ENCODE measurements around the gene ZNF512. TPM values are rescaled to one million over a fixed set of nuclear protein-coding genes. Genes with fewer than 3 reads are reported as not detected.

Gene ZNF512
- total and polyA plus RNA-seq, 9 of the 15 experiments (the other 6 are each of a cell fraction or from before 2014, with no cell fraction given) = 24.7 to 101 (median 65.9) TPM

DNA sequence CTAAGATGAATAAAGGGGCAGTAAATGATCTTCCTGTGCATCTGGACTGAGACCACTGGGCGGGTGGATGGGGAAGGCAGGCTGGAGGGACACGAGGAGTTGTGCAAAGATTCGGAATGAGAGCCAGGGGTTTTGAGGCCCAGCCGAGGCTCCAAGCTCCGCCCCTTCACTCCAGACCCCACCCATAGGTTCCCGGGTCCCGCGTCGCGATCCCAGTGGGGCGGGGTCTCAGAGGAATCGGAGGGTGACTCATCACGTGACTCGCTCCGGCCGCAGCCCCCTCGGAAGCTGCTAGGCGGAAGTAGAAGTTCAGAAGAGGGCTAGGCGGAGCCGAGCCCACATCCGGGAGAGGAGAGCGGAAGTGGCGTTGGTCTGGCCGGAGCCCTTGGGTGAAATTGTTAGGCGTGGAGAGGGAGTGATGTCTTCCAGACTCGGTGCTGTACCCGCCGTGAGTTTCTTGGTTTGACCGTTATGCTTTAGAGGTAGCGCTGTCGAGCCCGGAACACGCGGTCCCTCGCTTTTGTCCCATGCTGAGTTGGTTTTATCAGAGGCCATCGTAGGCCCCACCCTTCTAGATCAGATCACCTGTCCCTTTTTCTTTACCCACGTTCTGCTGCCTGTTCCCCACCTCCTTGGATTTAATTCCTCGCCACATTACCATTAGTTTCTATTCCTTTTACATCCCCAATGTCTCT is at the start of gene ZNF512 (continued):
- TF ChIP-seq, protein P1, sequence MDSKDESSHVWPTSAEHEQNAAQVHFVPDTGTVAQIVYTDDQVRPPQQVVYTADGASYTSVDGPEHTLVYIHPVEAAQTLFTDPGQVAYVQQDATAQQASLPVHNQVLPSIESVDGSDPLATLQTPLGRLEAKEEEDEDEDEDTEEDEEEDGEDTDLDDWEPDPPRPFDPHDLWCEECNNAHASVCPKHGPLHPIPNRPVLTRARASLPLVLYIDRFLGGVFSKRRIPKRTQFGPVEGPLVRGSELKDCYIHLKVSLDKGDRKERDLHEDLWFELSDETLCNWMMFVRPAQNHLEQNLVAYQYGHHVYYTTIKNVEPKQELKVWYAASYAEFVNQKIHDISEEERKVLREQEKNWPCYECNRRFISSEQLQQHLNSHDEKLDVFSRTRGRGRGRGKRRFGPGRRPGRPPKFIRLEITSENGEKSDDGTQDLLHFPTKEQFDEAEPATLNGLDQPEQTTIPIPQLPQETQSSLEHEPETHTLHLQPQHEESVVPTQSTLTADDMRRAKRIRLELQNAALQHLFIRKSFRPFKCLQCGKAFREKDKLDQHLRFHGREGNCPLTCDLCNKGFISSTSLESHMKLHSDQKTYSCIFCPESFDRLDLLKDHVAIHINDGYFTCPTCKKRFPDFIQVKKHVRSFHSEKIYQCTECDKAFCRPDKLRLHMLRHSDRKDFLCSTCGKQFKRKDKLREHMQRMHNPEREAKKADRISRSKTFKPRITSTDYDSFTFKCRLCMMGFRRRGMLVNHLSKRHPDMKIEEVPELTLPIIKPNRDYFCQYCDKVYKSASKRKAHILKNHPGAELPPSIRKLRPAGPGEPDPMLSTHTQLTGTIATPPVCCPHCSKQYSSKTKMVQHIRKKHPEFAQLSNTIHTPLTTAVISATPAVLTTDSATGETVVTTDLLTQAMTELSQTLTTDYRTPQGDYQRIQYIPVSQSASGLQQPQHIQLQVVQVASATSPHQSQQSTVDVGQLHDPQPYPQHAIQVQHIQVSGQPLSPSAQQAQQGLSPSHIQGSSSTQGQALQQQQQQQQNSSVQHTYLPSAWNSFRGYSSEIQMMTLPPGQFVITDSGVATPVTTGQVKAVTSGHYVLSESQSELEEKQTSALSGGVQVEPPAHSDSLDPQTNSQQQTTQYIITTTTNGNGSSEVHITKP (IDR thresholded peaks at IDR 0.05; ENCODE audit: partially characterized antibody) = no peak
- TF ChIP-seq CCAR2 (IDR thresholded peaks at IDR 0.05; ENCODE audit: low read depth, low read length) = no peak
- TF ChIP-seq ZKSCAN1 (IDR thresholded peaks at IDR 0.05; ENCODE audit: low read depth, low read length) = no peak
- TF ChIP-seq SIX5 (IDR thresholded peaks at IDR 0.05; ENCODE audit: borderline replicate concordance in 1 of 2, insufficient read depth in 1 of 2, low read depth in 1 of 2, low read length in 2 of 2) = no peak
- peak; percentile 84 for TF ChIP-seq SP1 (CRISPR knock-in tag; IDR thresholded peaks at IDR 0.05)
- TF ChIP-seq, protein P2, sequence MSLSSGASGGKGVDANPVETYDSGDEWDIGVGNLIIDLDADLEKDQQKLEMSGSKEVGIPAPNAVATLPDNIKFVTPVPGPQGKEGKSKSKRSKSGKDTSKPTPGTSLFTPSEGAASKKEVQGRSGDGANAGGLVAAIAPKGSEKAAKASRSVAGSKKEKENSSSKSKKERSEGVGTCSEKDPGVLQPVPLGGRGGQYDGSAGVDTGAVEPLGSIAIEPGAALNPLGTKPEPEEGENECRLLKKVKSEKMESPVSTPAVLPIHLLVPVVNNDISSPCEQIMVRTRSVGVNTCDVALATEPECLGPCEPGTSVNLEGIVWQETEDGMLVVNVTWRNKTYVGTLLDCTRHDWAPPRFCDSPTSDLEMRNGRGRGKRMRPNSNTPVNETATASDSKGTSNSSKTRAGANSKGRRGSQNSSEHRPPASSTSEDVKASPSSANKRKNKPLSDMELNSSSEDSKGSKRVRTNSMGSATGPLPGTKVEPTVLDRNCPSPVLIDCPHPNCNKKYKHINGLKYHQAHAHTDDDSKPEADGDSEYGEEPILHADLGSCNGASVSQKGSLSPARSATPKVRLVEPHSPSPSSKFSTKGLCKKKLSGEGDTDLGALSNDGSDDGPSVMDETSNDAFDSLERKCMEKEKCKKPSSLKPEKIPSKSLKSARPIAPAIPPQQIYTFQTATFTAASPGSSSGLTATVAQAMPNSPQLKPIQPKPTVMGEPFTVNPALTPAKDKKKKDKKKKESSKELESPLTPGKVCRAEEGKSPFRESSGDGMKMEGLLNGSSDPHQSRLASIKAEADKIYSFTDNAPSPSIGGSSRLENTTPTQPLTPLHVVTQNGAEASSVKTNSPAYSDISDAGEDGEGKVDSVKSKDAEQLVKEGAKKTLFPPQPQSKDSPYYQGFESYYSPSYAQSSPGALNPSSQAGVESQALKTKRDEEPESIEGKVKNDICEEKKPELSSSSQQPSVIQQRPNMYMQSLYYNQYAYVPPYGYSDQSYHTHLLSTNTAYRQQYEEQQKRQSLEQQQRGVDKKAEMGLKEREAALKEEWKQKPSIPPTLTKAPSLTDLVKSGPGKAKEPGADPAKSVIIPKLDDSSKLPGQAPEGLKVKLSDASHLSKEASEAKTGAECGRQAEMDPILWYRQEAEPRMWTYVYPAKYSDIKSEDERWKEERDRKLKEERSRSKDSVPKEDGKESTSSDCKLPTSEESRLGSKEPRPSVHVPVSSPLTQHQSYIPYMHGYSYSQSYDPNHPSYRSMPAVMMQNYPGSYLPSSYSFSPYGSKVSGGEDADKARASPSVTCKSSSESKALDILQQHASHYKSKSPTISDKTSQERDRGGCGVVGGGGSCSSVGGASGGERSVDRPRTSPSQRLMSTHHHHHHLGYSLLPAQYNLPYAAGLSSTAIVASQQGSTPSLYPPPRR (CRISPR knock-in tag; IDR thresholded peaks at IDR 0.05; ENCODE audit: borderline replicate concordance) = peak; percentile 58; the same call in 1 of the 2 replicates
- TF ChIP-seq THRB (CRISPR knock-in tag; conservative IDR thresholded peaks at IDR 0.05) = 0 out of 2 replicates have a peak, but pooled peaks have one; percentile 52
- TF ChIP-seq ESRRA (IDR thresholded peaks at IDR 0.05; ENCODE audit: borderline replicate concordance, low read depth) = peak; percentile 63
- 0 out of 2 replicates have a peak, but pooled peaks have one; percentile 6 for TF ChIP-seq NR4A1 (CRISPR knock-in tag; IDR thresholded peaks at IDR 0.05)
- 0 out of 2 replicates have a peak, but pooled peaks have one; percentile 24 for TF ChIP-seq NR4A1 (tag; IDR thresholded peaks at IDR 0.05)
- 0 out of 2 replicates have a peak, but pooled peaks have one; percentile 5 for TF ChIP-seq NFIC (IDR thresholded peaks at IDR 0.05)
- TF ChIP-seq RB1 (IDR thresholded peaks at IDR 0.05; ENCODE audit: low read depth) = peak; percentile 15; the same call in 1 of the 2 replicates
- TF ChIP-seq STAT5B (CRISPR knock-in tag; IDR thresholded peaks at IDR 0.05) = no peak
- TF ChIP-seq SMAD1 (IDR thresholded peaks at IDR 0.05; ENCODE audit: low read depth, low read length, partially characterized antibody) = no peak
- TF ChIP-seq CBX8 (IDR thresholded peaks at IDR 0.05; ENCODE audit: borderline replicate concordance, extremely low read depth, low read depth, low read length, poor library complexity, severe bottlenecking) = no peak
- TF ChIP-seq MTA1 (IDR thresholded peaks at IDR 0.05; ENCODE audit: borderline replicate concordance) = peak; percentile 46; the same call in 1 of the 2 replicates
- TF ChIP-seq TCF7 (IDR thresholded peaks at IDR 0.05; ENCODE audit: borderline replicate concordance) = no peak
- TF ChIP-seq POLR2AphosphoS2 (IDR thresholded peaks at IDR 0.05; ENCODE audit: low read length) = no peak

Data from K562 (cell line).